ENCODE measurements around the gene ARHGAP18. TPM values are rescaled to one million over a fixed set of nuclear protein-coding genes. Genes with fewer than 3 reads are reported as not detected.

Gene ARHGAP18
- total RNA-seq, 1 donor from 2014 or later: 4.5 TPM

DNA sequence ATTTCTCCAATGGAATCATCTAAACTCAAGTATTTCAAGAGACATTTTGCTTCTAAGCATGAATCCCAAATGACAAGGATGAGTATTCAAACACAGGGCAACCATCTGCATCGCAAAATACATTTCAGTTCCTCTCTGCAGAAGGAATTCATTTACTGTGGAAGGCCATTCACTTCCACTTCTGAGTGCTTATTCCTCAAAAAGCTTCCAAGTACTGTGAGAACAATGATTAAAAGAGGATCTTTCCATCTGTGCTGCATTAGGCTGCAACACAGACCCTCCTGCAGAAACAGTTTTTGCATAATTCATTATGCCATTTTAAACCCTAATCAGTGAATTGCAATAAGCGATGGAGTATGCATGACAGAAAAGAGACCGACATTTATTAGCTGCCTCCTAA, 52.5 kb downstream of the ARHGAP18 start:
- no peak for DNase-seq (ENCODE audit: low read depth)
- TF ChIP-seq, protein P1, sequence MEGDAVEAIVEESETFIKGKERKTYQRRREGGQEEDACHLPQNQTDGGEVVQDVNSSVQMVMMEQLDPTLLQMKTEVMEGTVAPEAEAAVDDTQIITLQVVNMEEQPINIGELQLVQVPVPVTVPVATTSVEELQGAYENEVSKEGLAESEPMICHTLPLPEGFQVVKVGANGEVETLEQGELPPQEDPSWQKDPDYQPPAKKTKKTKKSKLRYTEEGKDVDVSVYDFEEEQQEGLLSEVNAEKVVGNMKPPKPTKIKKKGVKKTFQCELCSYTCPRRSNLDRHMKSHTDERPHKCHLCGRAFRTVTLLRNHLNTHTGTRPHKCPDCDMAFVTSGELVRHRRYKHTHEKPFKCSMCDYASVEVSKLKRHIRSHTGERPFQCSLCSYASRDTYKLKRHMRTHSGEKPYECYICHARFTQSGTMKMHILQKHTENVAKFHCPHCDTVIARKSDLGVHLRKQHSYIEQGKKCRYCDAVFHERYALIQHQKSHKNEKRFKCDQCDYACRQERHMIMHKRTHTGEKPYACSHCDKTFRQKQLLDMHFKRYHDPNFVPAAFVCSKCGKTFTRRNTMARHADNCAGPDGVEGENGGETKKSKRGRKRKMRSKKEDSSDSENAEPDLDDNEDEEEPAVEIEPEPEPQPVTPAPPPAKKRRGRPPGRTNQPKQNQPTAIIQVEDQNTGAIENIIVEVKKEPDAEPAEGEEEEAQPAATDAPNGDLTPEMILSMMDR (IDR thresholded peaks at IDR 0.05; ENCODE audit: insufficient read depth, low read length, severe bottlenecking): no peak

DNA sequence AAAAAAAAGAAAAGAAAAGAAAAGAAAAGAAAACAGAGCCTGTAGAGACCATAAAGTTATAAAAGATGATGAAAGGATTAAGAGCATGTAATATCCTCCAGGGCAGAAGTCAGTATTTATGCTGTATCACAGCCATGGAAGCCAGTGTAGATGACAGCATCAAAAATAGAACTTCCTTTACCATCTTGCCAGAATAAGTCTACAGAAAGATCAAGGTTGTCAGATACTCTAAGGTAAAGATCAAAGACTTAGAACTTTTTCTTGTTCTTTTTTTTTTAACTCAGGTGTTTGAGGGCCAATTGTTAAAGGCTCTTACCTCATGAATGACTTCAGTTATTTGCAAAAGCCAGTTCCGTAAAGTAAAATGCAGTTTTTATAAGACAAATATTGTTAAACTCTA, 54.6 kb downstream of the ARHGAP18 start:
- TF ChIP-seq, protein P1 (IDR thresholded peaks at IDR 0.05; ENCODE audit: insufficient read depth, low read length, severe bottlenecking): no peak
- Histone ChIP-seq H3K27me3 (ENCODE audit: control insufficient read depth, insufficient read depth, low read length) (no peaks in the 10 kb centered on the region), H3K4me3 (ENCODE audit: low read depth, low read length) (no peak overlapping the region), H3K36me3 (ENCODE audit: control insufficient read depth, insufficient read depth, low read length) (no peaks in the 10 kb centered on the region)
- DNase-seq (ENCODE audit: low read depth) (no peak), FAIRE-seq (no peak)

More for the DNA sequence above, 52.5 kb downstream of the ARHGAP18 start:
- no peaks in the 10 kb centered on the region for H3K36me3 ChIP-seq (ENCODE audit: control insufficient read depth, insufficient read depth, low read length)
- no peaks in the 10 kb centered on the region for H3K27me3 ChIP-seq (ENCODE audit: control insufficient read depth, insufficient read depth, low read length)
- no peak for FAIRE-seq
- H3K4me3 ChIP-seq (ENCODE audit: low read depth, low read length): no peak overlapping the region

DNA sequence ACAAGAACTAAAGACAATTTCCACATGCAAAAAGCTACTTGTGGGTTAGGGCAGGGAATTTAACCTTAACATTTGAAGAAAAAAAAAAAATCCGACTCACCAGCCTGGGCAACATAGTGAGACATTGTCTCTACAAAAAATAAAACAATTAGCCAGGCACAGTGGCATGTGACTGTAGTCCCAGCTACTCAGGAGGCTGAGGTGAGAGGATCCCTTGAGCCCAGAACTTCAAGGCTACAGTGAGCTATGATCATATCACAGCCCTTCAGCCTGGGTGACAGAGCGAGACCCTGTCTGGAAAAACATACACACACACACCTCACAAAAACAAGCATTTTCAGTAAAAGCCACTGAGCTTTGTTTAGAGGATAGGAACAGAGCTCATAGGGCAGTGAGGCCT, 56.2 kb downstream of the ARHGAP18 start:
- Histone ChIP-seq H3K36me3 (ENCODE audit: control insufficient read depth, insufficient read depth, low read length) (no peaks in the 10 kb centered on the region), H3K27me3 (ENCODE audit: control insufficient read depth, insufficient read depth, low read length) (no peaks in the 10 kb centered on the region), H3K4me3 (ENCODE audit: low read depth, low read length) (no peak overlapping the region)
- TF ChIP-seq, protein P1 (IDR thresholded peaks at IDR 0.05; ENCODE audit: insufficient read depth, low read length, severe bottlenecking): no peak
- DNase-seq (ENCODE audit: low read depth) (no peak), FAIRE-seq (no peak)

DNA sequence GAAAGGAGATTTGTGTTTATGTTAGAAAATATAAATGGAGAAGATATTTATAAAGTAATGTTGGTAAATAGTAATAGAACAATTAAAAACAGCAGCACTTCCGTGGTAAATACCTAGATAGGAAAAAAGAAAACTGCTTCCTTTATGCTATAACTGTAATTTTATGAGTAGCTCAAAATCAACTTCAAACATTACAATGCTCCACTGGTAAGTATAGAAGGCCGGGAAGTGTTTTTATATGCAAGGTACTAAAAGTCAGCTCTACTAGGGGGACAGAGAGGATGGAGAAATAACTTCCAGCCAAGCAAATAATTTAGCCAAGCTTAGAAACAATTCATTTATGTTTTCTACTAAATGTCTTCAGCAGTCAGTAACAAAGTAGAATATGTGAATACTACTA, 56.7 kb downstream of the ARHGAP18 start:
- H3K36me3 ChIP-seq (ENCODE audit: control insufficient read depth, insufficient read depth, low read length): no peaks in the 10 kb centered on the region
- no peak for FAIRE-seq
- no peaks in the 10 kb centered on the region for H3K27me3 ChIP-seq (ENCODE audit: control insufficient read depth, insufficient read depth, low read length)
- TF ChIP-seq, protein P1 (IDR thresholded peaks at IDR 0.05; ENCODE audit: insufficient read depth, low read length, severe bottlenecking): no peak
- no peak overlapping the region for H3K4me3 ChIP-seq (ENCODE audit: low read depth, low read length)
- no peak for DNase-seq (ENCODE audit: low read depth)

DNA sequence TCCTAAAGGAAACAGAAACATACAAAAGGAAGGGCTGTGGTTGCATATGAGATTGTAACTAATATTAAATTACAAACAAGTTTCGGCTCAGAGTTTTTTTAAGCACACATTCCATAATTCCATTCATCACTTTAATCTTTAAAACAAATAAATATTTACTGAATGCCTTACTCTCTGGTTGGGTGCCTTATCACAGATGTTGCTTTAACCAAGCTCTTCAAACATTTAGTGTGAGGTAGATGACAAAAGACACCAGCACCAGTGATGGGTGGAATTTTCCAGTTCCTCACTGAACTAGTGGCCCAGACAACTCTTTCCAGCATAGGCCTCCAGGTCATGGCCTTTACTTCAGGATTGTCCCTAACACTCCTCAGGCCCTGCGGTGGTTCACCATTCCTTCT, 58.7 kb downstream of the ARHGAP18 start:
- Histone ChIP-seq H3K27me3 (ENCODE audit: control insufficient read depth, insufficient read depth, low read length) (no peaks in the 10 kb centered on the region), H3K36me3 (ENCODE audit: control insufficient read depth, insufficient read depth, low read length) (no peaks in the 10 kb centered on the region), H3K4me3 (ENCODE audit: low read depth, low read length) (no peak overlapping the region)
- FAIRE-seq (no peak), DNase-seq (ENCODE audit: low read depth) (no peak)
- TF ChIP-seq, protein P1 (IDR thresholded peaks at IDR 0.05; ENCODE audit: insufficient read depth, low read length, severe bottlenecking): no peak

DNA sequence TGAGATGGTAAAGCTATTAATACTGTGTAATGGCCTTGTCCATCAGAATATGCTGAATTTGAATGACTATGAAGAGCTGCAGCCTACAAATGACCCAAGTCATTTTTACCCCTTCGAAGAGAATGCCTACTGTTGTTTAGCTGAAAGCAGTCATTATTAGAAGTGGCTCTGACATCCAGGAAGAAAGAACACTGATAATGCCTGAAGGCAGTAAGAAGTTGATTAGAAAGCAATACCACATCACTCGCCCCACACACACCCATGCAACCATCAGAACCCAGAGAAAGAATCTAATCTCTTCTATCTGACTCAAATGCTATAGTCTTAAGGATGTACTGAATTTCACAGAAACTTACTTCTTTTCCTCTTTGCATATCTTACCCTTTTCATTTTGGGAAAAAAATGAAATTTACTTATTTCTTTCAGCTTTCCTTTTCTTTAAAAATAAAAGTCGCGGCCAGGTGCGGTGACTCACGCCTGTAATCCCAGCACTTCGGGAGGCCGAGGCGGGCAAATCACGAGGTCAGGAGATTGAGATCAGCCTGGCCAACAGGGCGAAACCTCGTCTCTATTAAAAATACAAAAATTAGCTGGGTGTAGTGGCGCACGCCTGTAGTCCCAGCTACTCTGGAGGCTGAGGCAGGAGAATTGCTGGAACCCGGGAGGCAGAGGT, 61.0 kb downstream of the ARHGAP18 start:
- H3K36me3 ChIP-seq (ENCODE audit: control insufficient read depth, insufficient read depth, low read length): no peaks in the 10 kb centered on the region
- FAIRE-seq: no peak
- no peaks in the 10 kb centered on the region for H3K27me3 ChIP-seq (ENCODE audit: control insufficient read depth, insufficient read depth, low read length)
- no peak overlapping the region for H3K4me3 ChIP-seq (ENCODE audit: low read depth, low read length)
- DNase-seq (ENCODE audit: low read depth): no peak
- TF ChIP-seq, protein P1 (IDR thresholded peaks at IDR 0.05; ENCODE audit: insufficient read depth, low read length, severe bottlenecking): no peak

Measured in bronchial epithelial cell (primary cell).